T-helper 17 cell (primary cell): ENCODE measurements around the gene CRB1. TPM values are rescaled to one million over a fixed set of nuclear protein-coding genes. Genes with fewer than 3 reads are reported as not detected.

Experiments used
- ATAC-seq: fragments of 150-1000 bp; cut with Tn5 transposase; 2 replicates; pipeline ENCODE4 v1.10.0; 2021; ENCODE audit warnings: mild to moderate bottlenecking, moderate library complexity
- DNase-seq, 3 donors: peaks; one replicate each; pipeline versions ENCODE4 v3.0.0 to v3.0.0-alpha.2; 2020 to 2021
- H3K9me3 ChIP-seq: one replicate; pipeline ENCODE4 v1.7.0; 2013; ENCODE audit warnings: low read length, mild to moderate bottlenecking; ENCODE audit not compliant: control insufficient read depth, poor library complexity, severe bottlenecking
- H3K27ac Mint-ChIP-seq: one replicate; pipeline ENCODE4 v1.8.0; 2022; ENCODE audit warnings: mild to moderate bottlenecking, moderate library complexity, mixed read lengths
- H3K27me3 Mint-ChIP-seq: one replicate; pipeline ENCODE4 v1.8.0; 2022; ENCODE audit warnings: mixed read lengths
- H3K36me3 Mint-ChIP-seq: one replicate; pipeline ENCODE4 v1.8.0; 2022; ENCODE audit warnings: low read depth, mixed read lengths
- H3K4me1 Mint-ChIP-seq: one replicate; pipeline ENCODE4 v1.8.0; 2022; ENCODE audit warnings: mild to moderate bottlenecking, mixed read lengths
- H3K4me3 Mint-ChIP-seq: one replicate; pipeline ENCODE4 v1.8.0; 2022; ENCODE audit warnings: mild to moderate bottlenecking, moderate library complexity, mixed read lengths
- total RNA-seq, 4 donors: library from RNA in 2 of 4; stranded (reverse) in 2 of 4; gene quantifications; one replicate each; pipeline ENCODE4 v1.2.3 and lab custom pipeline; 2022 to 2026

CRB1 gene
- total RNA-seq (under 1 TPM in 1 of 2 donors, not detected in 1; 0.55 TPM), total RNA-seq (lab: John Stamatoyannopoulos, UW) (0 to 0.12 reads per million in 2 donors)

DNA sequence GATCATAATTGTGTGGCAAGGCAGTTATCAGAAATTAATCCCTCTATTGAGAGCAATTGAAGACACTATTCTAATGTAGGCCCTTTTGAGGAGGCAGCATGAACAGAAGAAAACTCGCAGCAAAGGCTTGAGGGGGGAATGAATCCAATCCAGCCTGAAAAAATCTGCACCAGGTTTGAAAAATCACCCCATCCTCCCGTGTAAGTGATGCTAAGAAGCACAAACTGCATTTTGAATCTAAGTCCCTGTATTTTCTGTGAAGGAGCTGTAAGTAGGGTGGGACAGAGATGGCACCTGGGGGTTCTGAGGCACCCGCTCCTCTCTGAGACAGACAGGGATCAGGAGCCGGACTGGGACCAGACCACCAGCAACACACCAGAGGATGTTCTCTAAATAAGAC, at the start of gene CRB1:
CRB1 (plus strand) TSS at position 241 of the 400 bp plus-strand sequence. CDS start 161 bp downstream, outside the sequence.
- no peak within 1 kb of the TSS for H3K4me3 Mint-ChIP-seq
- ATAC-seq (no peak), DNase-seq (no peak)
- H3K27me3 Mint-ChIP-seq, result peaks cover 9% of the 10 kb centered on the region
- H3K9me3 ChIP-seq, result no peaks in the 10 kb centered on the region
- no peak within 1 kb of the TSS for H3K27ac Mint-ChIP-seq
- no peaks in the 10 kb centered on the region for H3K36me3 Mint-ChIP-seq
- H3K4me1 Mint-ChIP-seq, result peaks cover 2% of the 10 kb centered on the region

DNA sequence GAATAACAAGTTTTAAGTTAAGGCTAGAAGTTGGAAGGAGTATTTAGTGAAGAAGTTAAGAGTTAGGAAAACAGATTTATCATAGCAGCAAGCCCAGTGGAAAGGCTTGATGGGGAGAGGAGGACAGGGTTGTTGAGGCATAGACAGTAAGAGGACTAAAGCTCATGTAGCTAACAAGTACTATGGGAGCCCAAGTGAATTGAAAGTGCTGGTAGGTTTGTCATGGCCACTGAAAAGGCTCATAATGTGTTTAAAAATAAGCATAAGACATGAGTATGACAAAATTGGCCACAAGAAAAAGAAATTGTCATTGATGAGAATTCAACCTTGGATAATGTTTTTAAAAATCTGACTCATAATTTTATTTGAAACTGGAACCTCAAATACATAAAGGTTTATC, 49.2 kb upstream of the CRB1 start:
- Mint-ChIP-seq H3K36me3 (no peaks in the 10 kb centered on the region), H3K4me1 (no peaks in the 10 kb centered on the region), H3K4me3 (no peak overlapping the region), H3K27me3 (no peaks in the 10 kb centered on the region), H3K27ac (no peak overlapping the region)
- DNase-seq (no peak), ATAC-seq (no peak)
- H3K9me3 ChIP-seq, result no peaks in the 10 kb centered on the region

DNA sequence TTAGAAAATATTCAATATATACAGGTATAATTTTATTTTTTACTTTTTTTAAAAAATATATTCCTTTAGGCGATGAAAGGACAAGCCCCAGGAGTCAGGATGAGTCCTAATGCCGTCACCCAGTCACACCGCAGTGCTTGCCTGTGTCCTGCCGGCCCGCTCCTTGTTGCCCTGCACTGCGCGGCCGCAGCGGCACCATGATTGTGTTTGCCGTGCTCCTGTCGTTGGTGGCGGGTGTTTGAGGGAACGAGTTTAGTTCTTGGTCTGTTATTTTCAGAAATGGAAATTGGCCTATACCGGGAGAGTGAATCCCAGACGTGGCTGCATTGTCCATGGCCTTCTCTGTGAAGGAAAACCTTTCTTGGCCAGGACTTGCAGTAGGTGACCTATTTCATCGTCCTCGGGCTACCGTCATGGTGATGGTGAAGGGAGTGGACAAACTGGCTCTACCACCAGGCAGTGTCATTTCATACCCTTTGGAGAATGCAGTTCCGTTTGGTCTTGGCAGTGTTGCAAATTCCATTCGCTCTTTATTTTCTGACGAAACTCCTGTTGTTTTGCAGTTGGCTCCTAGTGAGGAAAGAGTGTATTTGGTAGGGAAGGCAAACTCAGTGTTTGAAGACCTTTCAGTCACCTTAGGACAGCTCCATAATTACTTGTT, 45.9 kb upstream of the CRB1 start:
- Mint-ChIP-seq H3K4me1 (no peaks in the 10 kb centered on the region), H3K27me3 (no peaks in the 10 kb centered on the region)
- DNase-seq, result no peak

DNA sequence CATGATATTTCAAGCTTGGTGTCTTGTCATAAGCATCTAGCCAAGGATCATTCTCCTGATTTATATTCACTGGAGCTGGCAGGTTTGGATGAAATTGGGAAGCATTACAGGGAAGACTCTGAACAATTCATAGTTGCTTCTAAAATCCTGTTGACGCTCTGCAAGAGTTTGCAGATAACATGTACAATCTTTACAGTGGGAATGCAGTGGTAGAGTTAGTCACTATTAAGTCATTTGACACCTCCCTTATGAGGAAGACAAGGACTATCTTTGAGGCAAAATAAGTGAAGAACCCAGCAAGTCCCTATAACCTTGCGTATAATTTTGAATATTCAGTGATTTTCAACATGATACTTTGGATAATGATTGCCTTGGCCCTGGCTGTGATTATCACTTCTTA, 45.3 kb upstream of the CRB1 start:
- H3K27me3 Mint-ChIP-seq, result no peaks in the 10 kb centered on the region
- DNase-seq, result no peak
- H3K9me3 ChIP-seq, result no peaks in the 10 kb centered on the region
- ATAC-seq, result no peak
- H3K4me1 Mint-ChIP-seq, result no peaks in the 10 kb centered on the region
- no peak overlapping the region for H3K27ac Mint-ChIP-seq
- no peak overlapping the region for H3K4me3 Mint-ChIP-seq
- H3K36me3 Mint-ChIP-seq, result no peaks in the 10 kb centered on the region

More for the DNA sequence above, 45.9 kb upstream of the CRB1 start:
- no peaks in the 10 kb centered on the region for H3K9me3 ChIP-seq
- H3K36me3 Mint-ChIP-seq, result no peaks in the 10 kb centered on the region
- no peak for ATAC-seq
- H3K27ac Mint-ChIP-seq, result no peak overlapping the region
- H3K4me3 Mint-ChIP-seq, result no peak overlapping the region

DNA sequence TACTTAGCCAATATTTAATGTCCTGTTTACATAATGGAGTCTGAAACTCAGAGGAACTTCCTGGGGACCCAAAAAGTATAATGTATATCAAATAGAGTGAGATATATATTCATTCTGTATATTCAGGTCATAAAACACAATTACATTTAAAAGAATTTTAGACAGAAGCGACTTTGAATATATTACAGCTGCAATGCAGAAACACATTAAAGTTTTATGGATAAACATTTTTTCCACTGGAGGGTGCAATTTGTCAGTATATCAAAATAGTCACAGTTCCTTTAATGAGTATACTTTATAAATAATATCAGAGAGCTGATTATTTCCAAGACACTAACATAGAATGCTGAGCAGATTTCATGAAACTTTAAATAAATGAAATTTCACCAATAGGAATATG, 43.9 kb upstream of the CRB1 start:
- no peaks in the 10 kb centered on the region for H3K27me3 Mint-ChIP-seq
- no peak for ATAC-seq
- H3K36me3 Mint-ChIP-seq, result no peaks in the 10 kb centered on the region
- no peaks in the 10 kb centered on the region for H3K4me1 Mint-ChIP-seq
- DNase-seq, result no peak
- H3K27ac Mint-ChIP-seq, result no peak overlapping the region
- H3K4me3 Mint-ChIP-seq, result no peak overlapping the region
- H3K9me3 ChIP-seq, result no peaks in the 10 kb centered on the region

DNA sequence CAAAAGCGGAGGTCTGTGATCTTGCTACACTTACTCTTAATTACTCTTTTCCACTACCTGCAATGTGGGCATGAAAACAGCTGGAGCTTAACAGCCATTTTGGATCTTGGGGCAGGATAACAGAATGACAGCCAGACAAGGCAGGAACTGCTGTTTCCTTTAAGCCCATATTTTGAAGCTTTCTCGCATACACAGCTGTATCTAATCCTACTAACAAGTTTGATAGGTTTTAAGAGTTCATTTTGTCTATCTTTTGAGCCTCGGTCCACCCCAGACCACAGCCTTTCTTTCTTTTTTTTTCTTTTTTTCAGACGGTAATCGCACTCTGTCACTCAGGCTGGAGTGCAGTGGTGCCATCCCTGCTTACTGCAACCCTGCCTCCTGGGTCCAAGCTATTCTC, 42.4 kb upstream of the CRB1 start:
- Mint-ChIP-seq H3K27ac (no peak overlapping the region), H3K36me3 (no peaks in the 10 kb centered on the region), H3K4me3 (no peak overlapping the region), H3K4me1 (no peaks in the 10 kb centered on the region), H3K27me3 (no peaks in the 10 kb centered on the region)
- ATAC-seq, result no peak
- H3K9me3 ChIP-seq, result no peaks in the 10 kb centered on the region
- no peak for DNase-seq

DNA sequence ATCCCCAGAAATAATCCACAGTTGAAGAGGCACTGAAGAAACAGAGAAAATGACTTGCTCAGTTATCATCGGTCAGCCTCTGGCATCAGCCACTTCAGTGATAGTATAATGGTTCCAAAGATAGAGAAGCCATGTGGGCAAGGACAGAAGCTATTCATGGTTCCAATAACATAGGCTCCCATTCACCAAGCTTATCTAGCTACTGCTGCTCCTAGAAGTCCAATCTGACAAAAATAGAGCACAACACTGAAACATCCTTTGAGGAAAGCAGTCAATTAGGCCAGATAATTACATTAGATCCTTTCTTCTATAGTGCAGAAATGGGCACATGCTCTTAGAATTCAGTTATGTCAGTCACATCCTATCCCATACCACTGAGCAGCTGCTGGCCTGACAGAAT, 33.5 kb upstream of the CRB1 start:
- H3K9me3 ChIP-seq, result no peaks in the 10 kb centered on the region
- DNase-seq (no peak), ATAC-seq (no peak)
- H3K27ac Mint-ChIP-seq, result no peak overlapping the region
- H3K27me3 Mint-ChIP-seq, result no peaks in the 10 kb centered on the region
- H3K4me3 Mint-ChIP-seq, result no peak overlapping the region
- no peaks in the 10 kb centered on the region for H3K36me3 Mint-ChIP-seq
- H3K4me1 Mint-ChIP-seq, result no peaks in the 10 kb centered on the region

DNA sequence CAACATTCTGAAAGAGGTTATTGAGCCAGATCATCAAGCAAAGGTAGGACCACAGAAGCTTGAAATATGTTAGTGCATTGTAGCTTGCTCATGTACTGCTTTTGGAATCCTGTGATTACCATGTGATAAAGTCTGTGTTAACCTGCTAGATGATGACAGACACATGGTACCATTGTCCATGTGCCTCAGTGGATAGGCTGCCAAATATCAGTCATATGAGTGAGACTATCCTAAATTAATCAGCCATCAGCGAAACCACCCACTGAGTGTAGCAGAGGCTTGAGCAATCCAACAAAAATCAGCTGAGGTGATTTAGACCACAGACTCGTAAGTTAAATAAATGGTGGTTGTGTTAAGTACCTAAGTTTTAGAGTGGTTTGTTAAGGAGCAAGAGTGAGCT, 32.7 kb upstream of the CRB1 start:
- ATAC-seq (no peak), DNase-seq (no peak)
- no peaks in the 10 kb centered on the region for H3K36me3 Mint-ChIP-seq
- no peak overlapping the region for H3K27ac Mint-ChIP-seq
- H3K27me3 Mint-ChIP-seq, result no peaks in the 10 kb centered on the region
- H3K9me3 ChIP-seq, result no peaks in the 10 kb centered on the region
- no peaks in the 10 kb centered on the region for H3K4me1 Mint-ChIP-seq
- H3K4me3 Mint-ChIP-seq, result no peak overlapping the region

DNA sequence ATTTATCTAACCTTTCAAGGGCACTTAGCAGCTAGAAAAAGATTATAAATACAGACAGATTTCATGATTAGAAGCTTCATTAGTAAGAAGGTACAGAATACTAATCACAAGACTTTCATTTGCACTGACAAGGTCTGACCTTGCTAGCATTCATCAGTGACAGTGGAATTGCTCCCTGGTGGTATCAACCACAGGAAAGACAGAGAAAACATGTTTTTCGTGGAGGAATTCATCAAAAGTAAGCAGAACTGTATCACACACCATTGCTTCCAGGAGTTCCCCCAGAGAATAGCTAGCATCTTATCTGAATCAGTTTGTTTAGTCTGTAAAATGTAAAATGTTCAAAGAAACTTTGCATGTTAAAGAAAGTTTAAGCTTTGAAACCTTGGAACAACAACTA, 20.6 kb upstream of the CRB1 start:
- no peak for DNase-seq
- H3K27me3 Mint-ChIP-seq, result peaks cover 7% of the 10 kb centered on the region
- ATAC-seq, result no peak
- no peak overlapping the region for H3K27ac Mint-ChIP-seq
- peaks cover 6% of the 10 kb centered on the region for H3K36me3 Mint-ChIP-seq
- H3K9me3 ChIP-seq, result no peaks in the 10 kb centered on the region
- peaks cover 6% of the 10 kb centered on the region for H3K4me1 Mint-ChIP-seq
- H3K4me3 Mint-ChIP-seq, result no peak overlapping the region

DNA sequence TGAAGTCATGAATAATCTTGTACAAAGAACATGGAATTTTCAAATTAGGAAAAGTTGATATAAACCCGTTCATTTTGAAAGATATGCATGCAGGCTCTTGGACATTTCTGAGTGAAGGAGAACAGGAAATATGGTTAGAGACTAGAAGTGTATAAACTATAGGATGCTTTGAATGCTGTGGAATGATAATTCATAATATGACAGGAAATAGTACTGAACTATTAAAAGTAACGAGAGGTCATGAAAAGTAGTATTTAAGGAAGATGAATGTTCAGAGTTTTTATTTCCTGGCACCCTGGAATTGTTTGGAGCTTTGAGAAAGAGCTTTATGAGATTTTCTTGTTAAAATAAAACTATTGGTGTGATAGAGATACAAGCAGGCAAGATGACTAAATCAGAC, 18.7 kb upstream of the CRB1 start:
- no peak overlapping the region for H3K4me3 Mint-ChIP-seq
- ATAC-seq (no peak), DNase-seq (no peak)
- H3K27me3 Mint-ChIP-seq, result peaks cover 7% of the 10 kb centered on the region
- peaks cover 6% of the 10 kb centered on the region for H3K36me3 Mint-ChIP-seq
- no peak overlapping the region for H3K27ac Mint-ChIP-seq
- no peaks in the 10 kb centered on the region for H3K9me3 ChIP-seq
- H3K4me1 Mint-ChIP-seq, result peaks cover 6% of the 10 kb centered on the region

DNA sequence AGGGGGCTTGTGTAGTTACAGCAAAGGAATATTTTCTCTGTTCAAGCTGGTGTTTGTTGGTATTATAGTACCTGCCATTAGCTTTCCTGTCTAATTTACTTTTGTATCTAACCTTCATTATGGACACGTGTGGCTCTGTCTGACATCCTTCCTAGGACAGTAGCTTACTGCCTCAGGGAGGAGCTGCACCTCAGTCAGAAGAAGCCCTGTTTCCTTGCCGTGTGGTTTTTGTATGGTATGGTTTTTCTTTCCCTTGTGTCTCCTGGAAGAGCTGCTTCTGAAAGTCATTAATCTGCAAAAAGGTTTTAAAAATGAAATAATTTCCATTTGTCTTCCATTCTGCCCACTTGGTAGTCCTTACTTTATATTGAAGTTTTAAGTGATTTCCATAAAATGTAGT, 17.4 kb upstream of the CRB1 start:
- no peaks in the 10 kb centered on the region for H3K9me3 ChIP-seq
- ATAC-seq (no peak), DNase-seq (no peak)
- H3K4me1 Mint-ChIP-seq, result peaks cover 4% of the 10 kb centered on the region
- peaks cover 7% of the 10 kb centered on the region for H3K27me3 Mint-ChIP-seq
- peaks cover 2% of the 10 kb centered on the region for H3K36me3 Mint-ChIP-seq
- no peak overlapping the region for H3K27ac Mint-ChIP-seq
- H3K4me3 Mint-ChIP-seq, result no peak overlapping the region

DNA sequence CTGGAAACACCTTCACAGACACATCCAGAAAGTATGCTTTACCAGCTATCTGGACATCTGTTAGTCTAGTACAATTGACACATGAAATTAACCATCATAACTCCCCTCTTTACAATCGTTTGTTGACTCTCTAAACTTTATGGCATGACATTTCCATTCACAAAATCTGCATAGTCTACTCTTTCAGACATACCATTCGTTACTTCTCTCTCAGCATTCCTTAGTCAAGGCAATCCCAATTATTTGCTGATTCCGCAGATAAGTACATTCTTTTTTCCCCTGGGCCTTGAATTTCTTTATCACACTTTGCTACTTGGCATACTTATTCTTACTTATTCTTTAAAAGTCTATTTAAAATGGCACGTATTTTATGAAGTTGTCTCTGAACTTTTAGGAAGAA, 15.1 kb upstream of the CRB1 start:
- ATAC-seq, result no peak
- Mint-ChIP-seq H3K27me3 (peaks cover 7% of the 10 kb centered on the region), H3K36me3 (peaks cover 2% of the 10 kb centered on the region), H3K27ac (peak overlapping the region; percentile 62), H3K4me1 (peaks cover 4% of the 10 kb centered on the region), H3K4me3 (no peak overlapping the region)
- H3K9me3 ChIP-seq, result no peaks in the 10 kb centered on the region
- DNase-seq, result no peak

DNA sequence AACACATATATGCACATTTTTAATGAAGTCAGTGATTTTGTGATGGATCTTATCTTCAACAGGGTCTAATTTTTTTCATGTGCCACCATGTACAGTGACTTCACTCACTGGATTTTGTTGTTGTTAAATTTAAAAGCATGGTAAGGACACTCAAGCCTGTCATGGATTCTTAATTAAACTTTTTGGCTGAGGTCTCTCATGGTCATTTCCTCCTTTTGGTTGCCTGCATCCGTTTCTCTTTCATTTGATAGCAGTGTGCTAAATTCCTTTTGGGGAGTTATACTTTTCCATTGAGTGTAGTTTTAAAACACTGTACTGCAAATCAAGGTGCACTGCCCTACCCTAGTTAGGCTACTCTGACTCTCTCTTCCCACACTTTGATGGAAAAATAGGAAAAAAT, 13.2 kb upstream of the CRB1 start:
- H3K27ac Mint-ChIP-seq, result no peak overlapping the region
- H3K4me1 Mint-ChIP-seq, result no peaks in the 10 kb centered on the region
- no peaks in the 10 kb centered on the region for H3K9me3 ChIP-seq
- H3K36me3 Mint-ChIP-seq, result no peaks in the 10 kb centered on the region
- H3K4me3 Mint-ChIP-seq, result no peak overlapping the region
- ATAC-seq, result no peak
- DNase-seq, result no peak
- H3K27me3 Mint-ChIP-seq, result no peaks in the 10 kb centered on the region

DNA sequence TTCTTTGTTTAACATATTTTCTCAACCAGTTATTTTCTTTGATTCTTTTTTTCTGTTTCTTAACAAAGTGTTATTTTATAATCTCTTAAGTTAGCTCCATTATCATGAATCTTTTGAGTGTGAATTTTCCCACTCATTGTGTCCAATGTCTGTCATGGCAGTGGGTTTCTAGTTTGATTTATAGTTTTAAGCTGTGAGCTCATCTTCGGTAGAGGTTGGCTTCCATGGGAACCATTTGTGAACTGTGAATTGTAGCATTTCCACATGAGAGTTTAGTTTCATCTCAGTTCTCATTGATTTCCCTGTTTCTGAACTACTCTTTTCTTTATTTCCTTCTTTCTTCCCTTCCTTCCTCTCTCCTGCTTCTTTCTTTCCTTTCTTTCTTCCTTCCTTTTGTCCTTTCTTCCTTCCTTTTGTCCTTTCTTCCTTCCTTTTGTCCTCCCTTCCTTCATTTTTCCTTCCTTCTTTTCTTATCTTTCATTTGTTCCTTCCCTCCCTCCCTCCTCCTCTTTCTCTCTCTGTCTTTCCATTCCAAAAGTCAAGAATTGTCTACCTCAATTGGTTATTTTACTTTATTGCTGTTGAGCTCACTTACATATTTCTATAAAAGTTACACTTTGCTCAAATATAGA, 3.0 kb upstream of the CRB1 start:
- peaks cover 9% of the 10 kb centered on the region for H3K27me3 Mint-ChIP-seq
- no peaks in the 10 kb centered on the region for H3K36me3 Mint-ChIP-seq
- H3K4me1 Mint-ChIP-seq, result peaks cover 2% of the 10 kb centered on the region
- no peak overlapping the region for H3K4me3 Mint-ChIP-seq
- DNase-seq, result no peak
- H3K27ac Mint-ChIP-seq, result no peak overlapping the region
- no peak for ATAC-seq
- H3K9me3 ChIP-seq, result no peaks in the 10 kb centered on the region
